SJCRH30 (cell line): ENCODE data around the gene KRTAP12-4. TPM values are rescaled to one million over a fixed set of nuclear protein-coding genes. Genes with fewer than 3 reads are reported as not detected.

Experiments
- DNase-seq, 2 experiments: peaks; one replicate each; pipeline ENCODE4 v3.0.0-alpha.2; 2015 to 2020
- H3K27ac ChIP-seq: fragments of 250-450 bp; sonication (Bioruptor Pico); 2 replicates; pipeline ENCODE4 v1.5.1; 2020; ENCODE audit warnings: mild to moderate bottlenecking, moderate library complexity
- H3K27me3 ChIP-seq: fragments of 250-450 bp; sonication (Bioruptor Pico); 2 replicates; pipeline ENCODE4 v1.5.1; 2020; ENCODE audit warnings: mild to moderate bottlenecking, moderate library complexity
- H3K36me3 ChIP-seq: fragments of 250-450 bp; sonication (Bioruptor Pico); 2 replicates; pipeline ENCODE4 v1.5.1; 2020; ENCODE audit warnings: mild to moderate bottlenecking, moderate library complexity
- H3K4me1 ChIP-seq: fragments of 250-450 bp; sonication (Bioruptor Pico); 2 replicates; pipeline ENCODE4 v1.5.1; 2020; ENCODE audit warnings: mild to moderate bottlenecking, moderate library complexity
- H3K4me3 ChIP-seq: fragments of 250-450 bp; sonication (Bioruptor Pico); 2 replicates; pipeline ENCODE4 v1.5.1; 2020; ENCODE audit warnings: mild to moderate bottlenecking, moderate library complexity
- H3K9me3 ChIP-seq: fragments of 250-450 bp; sonication (Bioruptor Pico); replicated peaks from 2 replicates; pipeline ENCODE4 v1.5.1; 2020; ENCODE audit warnings: mild to moderate bottlenecking, moderate library complexity
- total RNA-seq: library from RNA; depleted of rRNA; stranded (reverse); fragments of >200 nt; shearing (Covaris generic); gene quantifications from 2 replicates; pipeline ENCODE4 v1.2.3, GENCODE V29; 2014; rRNA removed

KRTAP12-4 gene
- total RNA-seq, 1 experiment from 2014 or later: not detected

- H3K4me1 ChIP-seq: no peaks in the 10 kb centered on the region
- no peak overlapping the region for H3K4me3 ChIP-seq
- H3K27me3 ChIP-seq: no peaks in the 10 kb centered on the region
- no peak for DNase-seq
- no peaks in the 10 kb centered on the region; the same call in 1 of the 2 replicates for H3K9me3 ChIP-seq
- no peak overlapping the region for H3K27ac ChIP-seq
- H3K36me3 ChIP-seq: no peaks in the 10 kb centered on the region
These were observed 45.3 kb downstream of the KRTAP12-4 start for GRCh38 chr21:44609193-44609592.

- Histone ChIP-seq H3K27ac (no peak overlapping the region), H3K9me3 (no peaks in the 10 kb centered on the region; the same call in 1 of the 2 replicates), H3K4me1 (no peaks in the 10 kb centered on the region), H3K4me3 (no peak overlapping the region), H3K36me3 (no peaks in the 10 kb centered on the region), H3K27me3 (no peaks in the 10 kb centered on the region)
- DNase-seq: no peak
These were observed 48.0 kb downstream of the KRTAP12-4 start for GRCh38 chr21:44606495-44606894.

Other genes starting within 250 kb of the KRTAP12-4 start
- not detected in 2 replicates for gene LRRC3, start 199.1 kb downstream of the KRTAP12-4 start, total RNA-seq
- not detected in 2 replicates for gene KRTAP10-1, start 114.5 kb downstream of the KRTAP12-4 start, total RNA-seq
- gene KRTAP10-2, start 103.2 kb downstream of the KRTAP12-4 start, total RNA-seq: not detected in 2 replicates
- gene KRTAP10-3, start 95.9 kb downstream of the KRTAP12-4 start, total RNA-seq: not detected in 2 replicates
- gene KRTAP10-4, start 80.9 kb downstream of the KRTAP12-4 start, total RNA-seq: not detected in 2 replicates
- not detected in 2 replicates for gene KRTAP10-5, start 74.1 kb downstream of the KRTAP12-4 start, total RNA-seq
- gene KRTAP10-6, start 62.2 kb downstream of the KRTAP12-4 start, total RNA-seq: not detected in 2 replicates
- not detected in 2 replicates for gene KRTAP10-7, start 54.1 kb downstream of the KRTAP12-4 start, total RNA-seq
- gene KRTAP10-8, start 42.6 kb downstream of the KRTAP12-4 start, total RNA-seq: not detected in 2 replicates
- gene KRTAP10-9, start 27.6 kb downstream of the KRTAP12-4 start, total RNA-seq: not detected in 2 replicates
- not detected in 2 replicates for gene KRTAP10-10, start 17.3 kb downstream of the KRTAP12-4 start, total RNA-seq
- gene KRTAP10-11, start 8.2 kb downstream of the KRTAP12-4 start, total RNA-seq: not detected in 2 replicates
- not detected in 2 replicates for gene KRTAP12-3, start 3.3 kb upstream of the KRTAP12-4 start, total RNA-seq
- not detected in 2 replicates for gene KRTAP12-2, start 12.3 kb upstream of the KRTAP12-4 start, total RNA-seq
- gene KRTAP12-1, start 27.5 kb upstream of the KRTAP12-4 start, total RNA-seq: not detected in 2 replicates
- gene KRTAP10-12, start 42.5 kb upstream of the KRTAP12-4 start, total RNA-seq: not detected in 2 replicates
- gene TSPEAR, start 56.9 kb upstream of the KRTAP12-4 start, total RNA-seq: not detected in 2 replicates
- 79.5 and 90.5 TPM in 2 replicates for gene UBE2G2, start 147.2 kb upstream of the KRTAP12-4 start, total RNA-seq
- gene SUMO3, start 163.4 kb upstream of the KRTAP12-4 start, total RNA-seq: 70.3 and 76.9 TPM in 2 replicates
- gene PTTG1IP, start 219.0 kb upstream of the KRTAP12-4 start, total RNA-seq: 195 TPM in 2 replicates